Measurements from ENCODE around the gene MFF.

Gene MFF

GRCh38 chr2:227317834-227318233 is 7.2 kb upstream of the MFF start:
- no peak for DNase-seq (ENCODE audit: low read depth)
- TF ChIP-seq CTCF (conservative IDR thresholded peaks at IDR 0.05; ENCODE audit: low read depth, low read length): no peak
- H3K4me3 ChIP-seq (ENCODE audit: low read depth, low read length): no peak overlapping the region

- DNase-seq (ENCODE audit: low read depth): no peak
- no peak for TF ChIP-seq CTCF (conservative IDR thresholded peaks at IDR 0.05; ENCODE audit: low read depth, low read length)
Observed at GRCh38 chr2:227320305-227321094, 4.6 kb upstream of the MFF start.

GRCh38 chr2:227322530-227323205 is 2.4 kb upstream of the MFF start:
- H3K4me3 ChIP-seq (ENCODE audit: low read depth, low read length): no peak overlapping the region
- no peak for DNase-seq (ENCODE audit: low read depth)
- TF ChIP-seq CTCF (conservative IDR thresholded peaks at IDR 0.05; ENCODE audit: low read depth, low read length): no peak

More at GRCh38 chr2:227320305-227321094, 4.6 kb upstream of the MFF start:
- no peak overlapping the region for H3K4me3 ChIP-seq (ENCODE audit: low read depth, low read length)

GRCh38 chr2:227323818-227324217 is 1.2 kb upstream of the MFF start:
- no peak for DNase-seq (ENCODE audit: low read depth)
- no peak overlapping the region for H3K4me3 ChIP-seq (ENCODE audit: low read depth, low read length)
- TF ChIP-seq CTCF (conservative IDR thresholded peaks at IDR 0.05; ENCODE audit: low read depth, low read length): no peak

- H3K4me3 ChIP-seq (ENCODE audit: low read depth, low read length): peak overlapping the region; percentile 88
- peak; percentile 42 for DNase-seq (ENCODE audit: low read depth)
- no peak for TF ChIP-seq CTCF (conservative IDR thresholded peaks at IDR 0.05; ENCODE audit: low read depth, low read length)
Observed at GRCh38 chr2:227324642-227324994, 433 bp upstream of the MFF start.

- TF ChIP-seq CTCF (conservative IDR thresholded peaks at IDR 0.05; ENCODE audit: low read depth, low read length): no peak
- peak overlapping the region; percentile 88 for H3K4me3 ChIP-seq (ENCODE audit: low read depth, low read length)
- DNase-seq (ENCODE audit: low read depth): peak; percentile 52
Observed at GRCh38 chr2:227325839-227326195, 766 bp downstream of the MFF start.

- no peak for TF ChIP-seq CTCF (conservative IDR thresholded peaks at IDR 0.05; ENCODE audit: low read depth, low read length)
- DNase-seq (ENCODE audit: low read depth): no peak
- H3K4me3 ChIP-seq (ENCODE audit: low read depth, low read length): no peak overlapping the region
Observed at GRCh38 chr2:227326783-227327182, 1.7 kb downstream of the MFF start.
